ENCODE data around the gene GABRA4.

Gene GABRA4

DNA sequence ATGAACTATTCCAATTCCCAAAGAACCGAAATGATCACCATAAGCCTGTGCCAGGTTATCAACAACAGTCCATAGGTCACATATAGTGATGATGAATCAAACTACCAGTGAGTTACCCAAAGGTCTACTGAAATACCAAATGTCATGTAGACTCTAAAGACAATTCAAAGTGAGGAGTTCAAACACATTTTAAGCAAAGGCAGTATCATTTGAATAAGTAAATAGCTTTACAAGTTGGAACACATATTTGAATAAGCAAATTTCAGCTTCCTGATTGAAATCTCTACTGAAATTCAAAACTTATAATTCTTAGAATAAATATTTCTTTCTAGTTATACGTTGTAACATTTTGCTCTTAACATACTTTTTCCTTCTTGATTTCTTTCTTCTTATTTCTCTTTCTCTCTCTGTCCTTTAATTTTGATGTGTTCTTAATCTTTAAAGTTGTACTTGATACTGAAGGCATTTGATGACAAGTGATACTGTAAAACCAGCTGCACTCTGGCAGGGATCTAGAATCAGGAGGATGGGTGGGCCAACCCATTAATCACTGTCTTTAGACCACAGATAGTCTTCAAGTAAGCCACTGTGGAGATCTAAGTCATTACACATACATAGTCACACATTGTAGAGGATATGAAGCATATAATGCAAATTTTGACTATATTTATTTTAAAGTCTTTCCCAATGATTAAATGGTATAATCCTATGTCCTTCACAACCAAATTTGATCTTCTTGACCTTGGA is 34.5 kb downstream of the GABRA4 start:
- no peak overlapping the region for H3K4me3 ChIP-seq (ENCODE audit: low read depth, low read length)
- TF ChIP-seq, protein P1, sequence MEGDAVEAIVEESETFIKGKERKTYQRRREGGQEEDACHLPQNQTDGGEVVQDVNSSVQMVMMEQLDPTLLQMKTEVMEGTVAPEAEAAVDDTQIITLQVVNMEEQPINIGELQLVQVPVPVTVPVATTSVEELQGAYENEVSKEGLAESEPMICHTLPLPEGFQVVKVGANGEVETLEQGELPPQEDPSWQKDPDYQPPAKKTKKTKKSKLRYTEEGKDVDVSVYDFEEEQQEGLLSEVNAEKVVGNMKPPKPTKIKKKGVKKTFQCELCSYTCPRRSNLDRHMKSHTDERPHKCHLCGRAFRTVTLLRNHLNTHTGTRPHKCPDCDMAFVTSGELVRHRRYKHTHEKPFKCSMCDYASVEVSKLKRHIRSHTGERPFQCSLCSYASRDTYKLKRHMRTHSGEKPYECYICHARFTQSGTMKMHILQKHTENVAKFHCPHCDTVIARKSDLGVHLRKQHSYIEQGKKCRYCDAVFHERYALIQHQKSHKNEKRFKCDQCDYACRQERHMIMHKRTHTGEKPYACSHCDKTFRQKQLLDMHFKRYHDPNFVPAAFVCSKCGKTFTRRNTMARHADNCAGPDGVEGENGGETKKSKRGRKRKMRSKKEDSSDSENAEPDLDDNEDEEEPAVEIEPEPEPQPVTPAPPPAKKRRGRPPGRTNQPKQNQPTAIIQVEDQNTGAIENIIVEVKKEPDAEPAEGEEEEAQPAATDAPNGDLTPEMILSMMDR (IDR thresholded peaks at IDR 0.05; ENCODE audit: low read depth, low read length) = no peak

DNA sequence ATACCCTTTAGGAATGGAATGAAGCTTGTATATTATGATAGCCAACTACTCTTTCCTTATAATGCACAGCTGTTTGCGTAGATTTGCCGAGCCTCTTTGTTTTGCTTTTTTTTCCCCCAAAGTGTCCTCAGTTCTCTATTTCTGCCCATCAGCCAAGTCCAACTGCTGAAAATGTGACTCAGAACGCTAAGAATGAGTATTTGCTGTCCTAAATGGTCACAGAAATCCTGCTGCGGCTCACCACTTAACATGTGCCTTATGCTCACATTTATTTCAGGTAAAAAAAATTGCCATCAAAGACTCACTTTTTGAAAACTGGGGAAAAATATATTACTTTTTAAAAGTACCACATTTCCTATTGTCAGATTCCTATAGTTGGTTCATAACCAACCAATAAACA is 36.9 kb downstream of the GABRA4 start:
- H3K4me3 ChIP-seq (ENCODE audit: low read depth, low read length) = no peak overlapping the region
- TF ChIP-seq, protein P1 (IDR thresholded peaks at IDR 0.05; ENCODE audit: low read depth, low read length) = no peak

DNA sequence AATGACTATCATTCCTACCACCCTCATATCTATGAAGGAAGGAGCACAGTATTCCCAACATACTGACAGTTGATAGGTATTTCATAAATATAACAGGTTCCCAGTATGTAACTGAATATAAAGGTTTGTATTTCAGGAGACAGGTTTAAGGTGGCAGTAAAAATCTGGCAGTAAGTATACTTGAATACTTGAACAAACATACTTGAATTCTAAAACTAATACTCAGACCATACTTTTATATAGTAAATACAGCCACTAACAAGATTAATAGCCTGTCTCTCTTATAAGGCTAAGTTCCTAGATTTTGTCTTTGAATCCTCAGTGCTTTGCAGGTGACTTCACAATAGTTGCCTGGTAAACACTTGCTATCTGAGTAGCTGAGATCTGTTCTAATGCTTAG is 37.8 kb downstream of the GABRA4 start:
- H3K4me3 ChIP-seq (ENCODE audit: low read depth, low read length) = no peak overlapping the region
- TF ChIP-seq, protein P1 (IDR thresholded peaks at IDR 0.05; ENCODE audit: low read depth, low read length) = no peak

DNA sequence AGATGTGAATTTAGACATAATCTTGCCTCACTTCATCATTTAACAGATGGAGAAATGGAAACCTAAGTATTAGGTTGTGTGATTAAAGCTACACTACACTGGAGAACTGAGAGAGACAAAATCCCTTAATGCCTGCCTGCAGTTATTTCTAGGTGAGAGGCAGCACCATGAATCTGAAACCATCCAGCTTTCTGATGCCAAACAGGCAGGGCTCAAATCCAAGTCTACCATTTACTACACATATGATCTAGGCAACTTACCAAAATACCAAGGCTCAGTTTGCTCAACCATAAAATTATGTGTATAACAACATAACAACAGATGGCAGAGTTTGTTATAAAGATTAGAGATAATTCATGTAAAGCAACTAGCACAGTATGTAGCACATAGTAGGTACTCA is 38.7 kb downstream of the GABRA4 start:
- TF ChIP-seq, protein P1 (IDR thresholded peaks at IDR 0.05; ENCODE audit: low read depth, low read length) = no peak
- no peak overlapping the region for H3K4me3 ChIP-seq (ENCODE audit: low read depth, low read length)

DNA sequence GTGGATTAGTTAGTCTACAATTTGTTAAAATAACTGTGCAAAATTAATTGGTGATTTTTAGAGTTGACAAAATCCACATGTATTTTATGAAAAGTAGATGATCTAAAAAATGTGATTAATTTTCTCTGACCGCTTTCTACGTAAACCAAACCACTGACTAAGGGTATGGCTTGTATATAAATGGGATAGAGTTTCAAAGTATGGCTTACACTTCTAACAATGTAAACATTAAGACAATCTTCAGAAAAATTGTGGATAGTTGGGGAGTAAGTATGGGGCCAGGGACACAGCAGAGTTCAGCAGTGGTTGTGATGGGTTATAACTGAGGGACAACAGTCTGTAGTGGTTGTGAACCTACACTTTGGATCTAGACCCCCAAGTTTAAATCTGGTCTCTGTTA is 39.8 kb downstream of the GABRA4 start:
- H3K4me3 ChIP-seq (ENCODE audit: low read depth, low read length) = no peak overlapping the region
- TF ChIP-seq, protein P1 (IDR thresholded peaks at IDR 0.05; ENCODE audit: low read depth, low read length) = no peak

DNA sequence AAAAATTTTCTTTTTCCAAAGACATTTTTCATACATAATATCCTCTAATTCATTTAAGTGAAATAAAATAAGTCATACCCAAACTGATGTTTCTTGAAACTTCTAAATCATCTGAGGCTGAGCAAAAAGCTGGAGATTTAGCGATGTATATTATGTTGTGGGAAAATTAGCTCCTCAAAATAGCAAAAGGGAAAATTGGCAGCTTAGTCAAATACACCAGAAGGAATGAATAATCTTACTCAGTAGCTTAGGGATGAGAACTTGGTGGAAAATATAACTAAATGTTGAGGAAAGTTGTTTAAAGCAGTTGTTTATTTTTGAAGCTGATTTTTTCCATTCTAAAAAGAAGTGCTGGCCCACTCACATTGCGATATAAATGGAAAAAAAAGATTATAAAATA is 40.9 kb downstream of the GABRA4 start:
- H3K4me3 ChIP-seq (ENCODE audit: low read depth, low read length) = no peak overlapping the region
- TF ChIP-seq, protein P1 (IDR thresholded peaks at IDR 0.05; ENCODE audit: low read depth, low read length) = no peak

DNA sequence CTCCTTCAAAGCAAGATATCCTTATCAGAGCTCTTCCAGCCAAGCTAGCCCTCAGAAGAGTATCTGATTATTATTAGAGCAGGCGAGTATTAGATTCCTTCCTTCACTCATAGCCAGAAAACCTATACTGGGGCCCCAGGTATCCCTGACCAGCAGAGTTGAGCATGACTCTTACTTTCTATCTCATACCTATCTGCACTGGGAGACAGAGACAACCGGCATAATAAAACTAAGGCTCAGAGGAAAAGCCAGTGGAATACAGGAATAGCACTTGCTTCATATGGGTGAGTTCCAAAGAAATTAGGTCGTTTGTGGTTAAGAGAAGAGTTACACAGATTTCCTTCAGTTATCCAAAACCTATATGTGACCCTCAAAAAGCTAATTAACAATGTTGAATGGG is 42.6 kb downstream of the GABRA4 start:
- H3K4me3 ChIP-seq (ENCODE audit: low read depth, low read length) = no peak overlapping the region
- TF ChIP-seq, protein P1 (IDR thresholded peaks at IDR 0.05; ENCODE audit: low read depth, low read length) = no peak

Data from WI38 (cell line).